A673 (cell line): ENCODE measurements around the gene GPHA2.
"Not testable (repeated sequence)": the region's sequence is repeated elsewhere in the genome, so short reads cannot be mapped to it uniquely, and the experiment has no call there.

Experiments
- EZH2 ChIP-seq: fragments of 200-600 bp; sonication (generic); IDR thresholded peaks from 2 replicates; pipeline ENCODE4 v1.6.1; 2017; ENCODE audit warnings: borderline replicate concordance, low read depth, mild to moderate bottlenecking, mixed read lengths, antibody characterized with exemption, low read length; ENCODE audit not compliant: poor library complexity, severe bottlenecking
- TF ChIP-seq, protein P1 (sequence below): fragments of 300-800, 200-600 bp; sonication (generic); conservative IDR thresholded peaks from 2 replicates; pipeline ENCODE4 v1.5.1; 2017; ENCODE audit warnings: low read depth, mild to moderate bottlenecking, antibody characterized with exemption, low read length, moderate library complexity, mixed read lengths

DNA sequence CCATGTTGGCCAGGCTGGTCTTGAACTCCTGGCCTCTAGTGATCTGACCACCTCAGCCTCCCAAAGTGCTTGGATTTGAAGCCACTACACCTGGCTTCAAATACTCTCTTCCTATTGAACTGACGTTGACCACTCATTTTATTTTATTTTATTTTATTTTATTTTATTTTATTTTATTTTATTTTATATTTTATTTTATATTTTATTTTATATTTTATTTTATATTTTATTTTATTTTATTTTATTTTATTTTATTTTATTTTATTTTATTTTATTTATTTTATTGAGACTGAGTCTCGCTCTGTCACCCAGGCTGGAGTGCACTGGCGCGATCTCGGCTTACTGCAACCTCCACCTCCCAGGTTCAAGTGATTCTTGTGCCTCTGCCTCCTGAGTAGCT is 47.6 kb upstream of the GPHA2 start:
- TF ChIP-seq, protein P1, sequence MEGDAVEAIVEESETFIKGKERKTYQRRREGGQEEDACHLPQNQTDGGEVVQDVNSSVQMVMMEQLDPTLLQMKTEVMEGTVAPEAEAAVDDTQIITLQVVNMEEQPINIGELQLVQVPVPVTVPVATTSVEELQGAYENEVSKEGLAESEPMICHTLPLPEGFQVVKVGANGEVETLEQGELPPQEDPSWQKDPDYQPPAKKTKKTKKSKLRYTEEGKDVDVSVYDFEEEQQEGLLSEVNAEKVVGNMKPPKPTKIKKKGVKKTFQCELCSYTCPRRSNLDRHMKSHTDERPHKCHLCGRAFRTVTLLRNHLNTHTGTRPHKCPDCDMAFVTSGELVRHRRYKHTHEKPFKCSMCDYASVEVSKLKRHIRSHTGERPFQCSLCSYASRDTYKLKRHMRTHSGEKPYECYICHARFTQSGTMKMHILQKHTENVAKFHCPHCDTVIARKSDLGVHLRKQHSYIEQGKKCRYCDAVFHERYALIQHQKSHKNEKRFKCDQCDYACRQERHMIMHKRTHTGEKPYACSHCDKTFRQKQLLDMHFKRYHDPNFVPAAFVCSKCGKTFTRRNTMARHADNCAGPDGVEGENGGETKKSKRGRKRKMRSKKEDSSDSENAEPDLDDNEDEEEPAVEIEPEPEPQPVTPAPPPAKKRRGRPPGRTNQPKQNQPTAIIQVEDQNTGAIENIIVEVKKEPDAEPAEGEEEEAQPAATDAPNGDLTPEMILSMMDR = not testable (repeated sequence)
- TF ChIP-seq EZH2 = not testable (repeated sequence)
